ENCODE measurements around the gene ZBTB7B. TPM values are rescaled to one million over a fixed set of nuclear protein-coding genes. Genes with fewer than 3 reads are reported as not detected.

The ZBTB7B gene
- total RNA-seq, 2 experiments from 2014 or later, result 16.3 to 23.2 TPM

DNA sequence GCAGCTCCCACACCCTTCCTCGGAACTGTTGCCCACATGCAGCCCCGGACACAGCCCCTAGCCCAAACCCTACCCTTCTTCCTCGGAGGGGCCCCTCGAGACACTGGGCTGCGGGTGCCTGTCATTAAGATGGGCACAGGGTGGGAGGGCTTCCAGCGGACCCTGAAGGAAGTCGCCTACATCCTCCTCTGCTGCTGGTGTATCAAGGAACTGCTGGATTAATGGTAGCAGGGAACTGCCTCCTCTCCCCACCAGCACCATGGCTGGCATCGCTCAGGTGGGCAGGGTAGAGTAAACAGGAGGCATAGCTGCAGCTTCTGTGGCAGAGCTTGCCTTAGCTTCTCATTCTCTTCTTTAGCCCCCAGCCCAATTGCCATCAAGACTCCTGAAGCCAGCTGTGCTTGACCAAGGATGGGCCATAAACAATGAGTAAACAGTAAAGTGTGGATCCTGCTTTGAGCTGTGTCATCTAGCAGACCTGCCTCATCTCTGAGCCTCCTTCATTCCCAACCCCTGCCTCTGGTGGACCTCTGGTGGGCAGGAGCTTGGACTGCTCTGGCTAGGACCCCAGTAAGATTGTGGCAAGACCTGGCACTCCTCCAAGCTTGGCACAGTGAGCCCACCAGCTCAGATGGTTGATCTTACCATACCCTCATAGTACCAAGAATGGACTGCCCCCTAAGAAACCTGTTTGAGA lies 8.9 kb upstream of the ZBTB7B start, which contains the start of gene LENEP:
Gene LENEP (plus strand): TSS at position 15 of the 697 bp plus-strand sequence. CDS start 22 bp downstream, at position 37.
- Histone ChIP-seq H3K27ac (ENCODE audit: low read depth, low read length, poor library complexity, severe bottlenecking) (peak within 1 kb of the TSS; percentile 20), H3K9me2 (ENCODE audit: insufficient read depth, low read length) (no peaks in the 10 kb centered on the region), H3K4me2 (ENCODE audit: low read length) (no peak within 1 kb of the TSS), H3K4me3 (ENCODE audit: low read depth, low read length, poor library complexity, severe bottlenecking) (no peak within 1 kb of the TSS), H3K9me3 (ENCODE audit: low read length) (no peaks in the 10 kb centered on the region), H4K20me1 (ENCODE audit: insufficient read depth, low read length) (no peaks in the 10 kb centered on the region), H3K36me3 (ENCODE audit: insufficient read depth, low read length) (peaks cover 27% of the 10 kb centered on the region), H3K4me1 (ENCODE audit: insufficient read depth, low read length, poor library complexity, severe bottlenecking) (peaks cover 33% of the 10 kb centered on the region), H2AFZ (ENCODE audit: low read length) (no peak within 1 kb of the TSS), H3K79me2 (ENCODE audit: insufficient read depth, low read depth, low read length) (peaks cover 4% of the 10 kb centered on the region; the same call in 1 of the 2 replicates)
- POLR2A ChIA-PET, result interaction anchor here (1.0 to 1.7 kb wide), 4 partner anchors 10 to 38 kb away, joined by 3 to 16 read pairs (median 4); partner anchors contain the start of genes FLAD1 and PBXIP1
- no peak for DNase-seq (ENCODE audit: low spot score)
- intact Hi-C loops (cut with micrococcal nuclease; ENCODE audit: unreplicated experiment), result no loop called here
- no TSS peak for BruUV-seq (replicated peaks)
- CTCF ChIA-PET (ENCODE audit: unreplicated experiment), result interaction anchor here (1.1 kb wide), 1 partner anchor 68 kb away, joined by 4 read pairs; no protein-coding TSS in a partner anchor
- TF ChIP-seq EZH2phosphoT487 (IDR thresholded peaks at IDR 0.05; ENCODE audit: borderline replicate concordance, low read depth, low read length), result no peak
- TF ChIP-seq, protein P1, sequence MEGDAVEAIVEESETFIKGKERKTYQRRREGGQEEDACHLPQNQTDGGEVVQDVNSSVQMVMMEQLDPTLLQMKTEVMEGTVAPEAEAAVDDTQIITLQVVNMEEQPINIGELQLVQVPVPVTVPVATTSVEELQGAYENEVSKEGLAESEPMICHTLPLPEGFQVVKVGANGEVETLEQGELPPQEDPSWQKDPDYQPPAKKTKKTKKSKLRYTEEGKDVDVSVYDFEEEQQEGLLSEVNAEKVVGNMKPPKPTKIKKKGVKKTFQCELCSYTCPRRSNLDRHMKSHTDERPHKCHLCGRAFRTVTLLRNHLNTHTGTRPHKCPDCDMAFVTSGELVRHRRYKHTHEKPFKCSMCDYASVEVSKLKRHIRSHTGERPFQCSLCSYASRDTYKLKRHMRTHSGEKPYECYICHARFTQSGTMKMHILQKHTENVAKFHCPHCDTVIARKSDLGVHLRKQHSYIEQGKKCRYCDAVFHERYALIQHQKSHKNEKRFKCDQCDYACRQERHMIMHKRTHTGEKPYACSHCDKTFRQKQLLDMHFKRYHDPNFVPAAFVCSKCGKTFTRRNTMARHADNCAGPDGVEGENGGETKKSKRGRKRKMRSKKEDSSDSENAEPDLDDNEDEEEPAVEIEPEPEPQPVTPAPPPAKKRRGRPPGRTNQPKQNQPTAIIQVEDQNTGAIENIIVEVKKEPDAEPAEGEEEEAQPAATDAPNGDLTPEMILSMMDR (conservative IDR thresholded peaks at IDR 0.05; ENCODE audit: low read length), result no peak

DNA sequence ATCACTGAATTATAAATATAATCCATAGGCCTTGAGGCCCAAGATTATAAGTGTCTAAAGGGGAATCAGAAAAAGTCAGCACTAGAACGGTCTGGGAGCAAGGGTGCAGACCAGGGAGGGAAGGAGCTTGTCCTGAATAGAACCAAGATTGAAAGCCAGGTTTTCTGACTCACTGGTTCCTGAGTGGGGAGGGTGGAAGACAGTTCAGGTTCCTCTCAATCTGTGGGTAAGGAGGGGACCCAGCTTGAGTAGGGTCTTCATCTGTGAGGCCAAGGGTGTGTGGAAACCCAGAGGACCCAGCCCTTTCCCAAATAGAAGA lies 8.4 kb upstream of the ZBTB7B start:
- H3K27ac ChIP-seq (ENCODE audit: low read depth, low read length, poor library complexity, severe bottlenecking), result peak overlapping the region; percentile 20
- no peak overlapping the region for H3K4me2 ChIP-seq (ENCODE audit: low read length)
- peaks cover 4% of the 10 kb centered on the region; the same call in 1 of the 2 replicates for H3K79me2 ChIP-seq (ENCODE audit: insufficient read depth, low read depth, low read length)
- H4K20me1 ChIP-seq (ENCODE audit: insufficient read depth, low read length), result no peaks in the 10 kb centered on the region
- no peak overlapping the region for H2AFZ ChIP-seq (ENCODE audit: low read length)
- TF ChIP-seq, protein P1 (conservative IDR thresholded peaks at IDR 0.05; ENCODE audit: low read length), result no peak
- TF ChIP-seq EZH2phosphoT487 (IDR thresholded peaks at IDR 0.05; ENCODE audit: borderline replicate concordance, low read depth, low read length), result no peak
- peaks cover 22% of the 10 kb centered on the region for H3K36me3 ChIP-seq (ENCODE audit: insufficient read depth, low read length)
- intact Hi-C loops (cut with micrococcal nuclease; ENCODE audit: unreplicated experiment), result no loop called here
- ChIA-PET CTCF (ENCODE audit: unreplicated experiment) (interaction anchor here (0.5 kb wide), 1 partner anchor 65 kb away, joined by 6 read pairs; no protein-coding TSS in a partner anchor), POLR2A (interaction anchor here (1.0 to 1.7 kb wide), 4 partner anchors 10 to 38 kb away, joined by 3 to 16 read pairs (median 4); partner anchors contain the start of genes FLAD1 and PBXIP1)
- no peaks in the 10 kb centered on the region for H3K9me3 ChIP-seq (ENCODE audit: low read length)
- BruUV-seq (replicated peaks), result no TSS peak
- H3K4me1 ChIP-seq (ENCODE audit: insufficient read depth, low read length, poor library complexity, severe bottlenecking), result peaks cover 38% of the 10 kb centered on the region
- H3K9me2 ChIP-seq (ENCODE audit: insufficient read depth, low read length), result no peaks in the 10 kb centered on the region
- H3K4me3 ChIP-seq (ENCODE audit: low read depth, low read length, poor library complexity, severe bottlenecking), result no peak overlapping the region
- no peak for DNase-seq (ENCODE audit: low spot score)

Data from OCI-LY7 (cell line).